Activated gamma-delta T cell treated with anti-CD3 and anti-CD28 coated beads, Interleukin-2, amount 50 U/mL, for 16 hours (primary cell): ENCODE data around the gene CTCFL.
"Not testable (repeated sequence)": the region's sequence is repeated elsewhere in the genome, so short reads cannot be mapped to it uniquely, and the experiment has no call there.

ENCODE experiments used
- DNase-seq: peaks from one replicate; pipeline ENCODE4 v3.0.0-alpha.2; 2020; ENCODE audit warnings: low read depth

CTCFL gene

DNA sequence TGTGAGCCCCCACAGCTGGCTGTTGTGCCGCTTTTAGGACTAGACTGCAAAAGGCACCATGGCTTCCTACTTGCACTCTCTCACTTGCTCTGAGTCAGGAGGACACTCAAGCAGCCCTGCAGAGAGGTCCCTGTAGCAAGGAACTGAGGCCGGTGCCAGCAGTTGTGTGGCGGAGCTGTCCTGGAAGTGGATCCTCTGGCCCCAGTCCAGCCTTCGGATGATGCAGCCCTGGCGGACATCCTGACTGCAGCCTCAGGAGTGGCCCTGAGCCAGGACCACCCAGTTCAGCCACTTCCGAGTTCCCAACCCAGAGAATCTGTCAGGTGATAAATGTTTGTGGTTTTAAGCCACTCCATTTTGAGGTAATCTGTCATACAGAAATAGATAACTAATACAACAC, 17.5 kb downstream of the CTCFL start:
- no peak for DNase-seq

DNA sequence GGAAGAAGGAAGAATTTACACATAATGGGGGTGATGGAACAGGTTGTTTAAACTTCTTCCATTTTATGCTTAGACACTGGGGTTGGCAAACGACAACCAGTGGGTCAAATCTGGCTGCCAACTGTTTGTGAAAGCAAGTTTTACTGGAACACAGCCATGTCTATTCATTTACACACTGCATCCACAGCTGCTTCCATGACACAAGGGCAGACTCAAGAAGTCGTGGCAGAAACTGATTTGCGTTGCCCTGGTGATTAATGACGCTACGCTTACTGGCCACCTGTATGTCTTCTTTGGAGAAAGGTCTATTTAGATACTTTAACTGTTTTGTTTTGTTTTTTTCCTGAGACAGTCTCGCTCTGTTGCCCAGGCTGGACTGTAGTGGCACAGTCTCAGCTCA, 19.0 kb downstream of the CTCFL start:
- no peak for DNase-seq

DNA sequence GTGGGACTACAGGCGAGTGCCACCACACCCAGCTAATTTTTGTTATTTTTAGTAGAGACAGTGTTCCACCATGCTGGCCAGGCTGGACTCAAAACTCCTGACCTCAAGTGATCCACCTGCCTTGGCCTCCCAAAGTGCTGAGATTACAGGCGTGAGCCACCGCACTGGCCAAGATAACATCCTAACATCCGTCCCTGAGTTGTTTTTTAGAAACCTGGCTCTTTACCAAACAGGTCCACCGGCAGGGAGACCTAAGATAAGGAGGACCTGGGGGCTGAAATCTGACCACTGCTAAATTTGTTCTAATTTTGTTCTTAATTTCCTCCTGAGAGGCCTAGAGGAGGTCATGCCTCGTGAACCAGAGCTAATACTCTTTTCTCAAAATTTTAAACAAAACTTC, 20.5 kb downstream of the CTCFL start:
- no peak for DNase-seq

DNA sequence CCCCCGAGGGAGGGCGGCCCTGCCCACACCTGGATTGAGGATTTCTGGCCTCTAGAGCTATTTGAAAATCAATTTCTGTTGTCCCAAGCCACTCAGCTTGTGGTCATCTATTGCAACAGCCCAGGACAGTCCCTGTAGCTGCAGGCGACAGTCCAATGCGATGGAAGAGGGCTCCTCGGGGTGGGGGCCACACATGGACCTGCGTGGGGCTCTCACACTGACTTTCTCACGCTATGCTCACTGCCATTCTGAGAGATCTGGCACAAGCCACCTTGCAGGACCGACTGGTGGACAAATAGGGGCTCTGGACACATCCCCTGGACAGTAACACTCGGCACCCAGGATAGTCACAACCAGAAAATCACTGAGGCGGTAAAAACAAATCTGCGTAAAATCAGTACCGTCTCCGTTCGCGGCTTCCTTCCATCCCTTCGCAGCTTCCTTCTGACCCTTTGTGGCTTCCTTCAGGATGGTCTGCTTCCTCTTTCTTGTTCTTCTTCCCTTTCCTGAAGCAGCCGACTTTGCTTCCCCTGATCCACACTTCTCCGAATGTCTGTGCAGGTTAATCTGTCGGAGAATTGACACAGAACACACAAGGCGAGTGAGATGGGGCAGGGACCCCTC, 21.8 kb downstream of the CTCFL start:
- DNase-seq = no peak

DNA sequence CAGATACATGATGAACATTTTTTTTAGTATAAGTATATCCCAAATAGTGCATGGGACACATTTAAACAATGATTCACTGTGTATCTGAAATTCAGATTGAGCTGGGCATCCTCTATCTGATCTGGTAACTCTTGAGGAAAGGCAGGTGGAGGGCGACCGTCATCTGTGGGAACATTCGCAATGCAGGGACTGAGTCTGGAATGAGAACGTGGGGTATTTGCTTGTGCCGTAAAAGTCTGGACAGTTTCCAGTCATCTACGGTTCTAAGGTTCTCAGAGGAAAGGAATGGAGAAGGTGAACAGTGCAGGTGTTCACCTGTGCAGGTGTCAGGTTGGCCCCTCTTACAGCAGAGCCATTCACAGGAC, 22.6 kb downstream of the CTCFL start:
- no peak for DNase-seq

DNA sequence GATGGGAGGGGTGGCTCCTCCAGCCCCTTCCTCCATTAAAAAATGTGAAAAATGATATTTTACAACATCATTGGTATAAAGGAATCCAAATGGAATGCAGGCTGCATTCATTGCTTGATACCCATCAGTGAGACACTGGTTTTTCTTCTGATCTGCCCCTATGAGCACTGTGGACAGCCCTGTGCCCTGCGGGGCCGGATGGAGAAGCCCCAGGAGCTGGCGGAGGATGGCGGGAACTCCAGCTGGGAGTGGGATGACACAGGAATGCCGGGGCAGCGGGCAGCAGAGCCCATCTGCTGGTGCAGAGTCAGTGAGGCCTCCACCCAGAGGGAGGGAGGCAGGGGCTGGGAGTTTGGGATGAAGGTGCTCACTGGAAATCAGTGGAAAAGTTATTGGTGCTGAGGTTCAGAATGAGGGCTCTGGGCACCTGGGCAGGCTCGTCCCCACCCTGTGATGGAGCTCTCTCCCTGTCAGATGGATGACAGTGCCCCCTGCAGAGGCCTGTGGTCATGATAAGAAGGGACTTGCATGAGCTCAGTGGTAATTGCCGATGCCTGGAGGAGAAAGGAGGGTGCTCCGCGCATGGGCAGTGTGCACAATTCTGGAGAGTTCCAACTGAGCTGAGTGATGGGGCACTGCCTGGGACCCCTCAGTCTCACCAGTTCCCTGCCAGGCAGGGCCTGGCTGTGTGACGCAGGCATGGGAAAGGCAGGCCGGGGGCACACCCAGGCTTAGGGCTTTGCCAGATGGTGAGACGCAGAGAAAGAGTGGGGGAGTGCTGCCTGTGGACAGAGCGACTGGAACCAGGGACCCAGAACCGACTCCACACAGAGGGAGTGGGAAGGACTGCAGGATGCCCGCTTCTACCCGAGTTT, 23.2 kb downstream of the CTCFL start:
- DNase-seq = no peak

DNA sequence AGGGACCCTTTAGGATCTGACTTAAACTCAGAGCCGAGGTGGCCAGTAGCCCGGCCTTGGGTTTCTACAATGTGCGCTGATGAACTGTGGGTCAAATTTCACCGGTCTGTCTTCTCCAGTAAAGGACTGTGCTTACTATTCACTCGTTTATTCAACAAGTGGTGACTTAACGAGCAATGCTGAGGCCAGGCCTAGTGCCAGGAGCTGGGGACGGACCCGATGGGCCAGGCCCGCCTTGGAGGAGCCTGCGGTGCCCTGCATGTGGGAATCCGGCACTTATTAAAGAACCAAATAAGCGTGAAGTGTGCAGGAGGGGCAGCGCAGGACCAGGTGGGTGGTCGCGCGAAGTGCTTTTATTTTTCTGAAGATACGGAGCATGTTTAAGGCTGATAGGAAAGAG, 24.0 kb downstream of the CTCFL start:
- DNase-seq = no peak

DNA sequence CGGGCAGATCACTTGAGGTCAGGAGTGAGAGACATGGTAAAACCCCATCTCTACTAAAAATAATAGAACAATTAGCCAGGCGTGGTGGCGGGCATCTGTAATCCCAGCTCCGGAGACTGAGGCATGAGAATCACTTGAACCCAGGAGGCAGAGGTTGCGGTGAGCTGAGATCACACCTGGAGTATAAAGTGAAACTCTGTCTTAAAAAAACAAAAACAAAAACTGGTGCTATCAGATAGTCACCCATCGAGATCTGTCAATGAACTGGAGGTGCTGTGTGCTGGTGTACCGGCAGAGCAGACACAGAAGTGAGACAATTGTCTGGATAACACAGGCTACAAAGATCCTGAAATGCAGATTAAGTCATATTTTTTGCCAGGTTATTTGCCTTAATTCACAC, 24.7 kb downstream of the CTCFL start:
- no peak for DNase-seq

DNA sequence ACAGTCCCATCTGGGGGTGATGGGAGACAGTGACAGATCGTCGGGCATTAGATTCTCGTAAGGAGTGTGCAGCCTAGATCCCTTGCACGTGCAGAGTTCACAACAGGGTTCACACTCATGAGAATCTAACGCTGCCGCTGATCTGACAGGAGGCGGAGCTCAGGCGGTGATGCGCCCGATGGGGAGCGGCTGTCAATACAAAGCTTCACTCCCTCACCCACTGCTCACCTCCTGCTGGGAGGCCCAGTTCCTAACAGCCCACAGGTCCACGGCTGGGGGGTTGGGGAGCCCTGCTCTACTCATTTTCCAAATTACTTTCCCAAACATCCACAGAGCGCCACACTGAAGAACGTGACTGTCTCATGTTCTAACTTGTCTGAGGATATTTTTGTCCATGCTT, 25.3 kb downstream of the CTCFL start:
- DNase-seq = no peak

DNA sequence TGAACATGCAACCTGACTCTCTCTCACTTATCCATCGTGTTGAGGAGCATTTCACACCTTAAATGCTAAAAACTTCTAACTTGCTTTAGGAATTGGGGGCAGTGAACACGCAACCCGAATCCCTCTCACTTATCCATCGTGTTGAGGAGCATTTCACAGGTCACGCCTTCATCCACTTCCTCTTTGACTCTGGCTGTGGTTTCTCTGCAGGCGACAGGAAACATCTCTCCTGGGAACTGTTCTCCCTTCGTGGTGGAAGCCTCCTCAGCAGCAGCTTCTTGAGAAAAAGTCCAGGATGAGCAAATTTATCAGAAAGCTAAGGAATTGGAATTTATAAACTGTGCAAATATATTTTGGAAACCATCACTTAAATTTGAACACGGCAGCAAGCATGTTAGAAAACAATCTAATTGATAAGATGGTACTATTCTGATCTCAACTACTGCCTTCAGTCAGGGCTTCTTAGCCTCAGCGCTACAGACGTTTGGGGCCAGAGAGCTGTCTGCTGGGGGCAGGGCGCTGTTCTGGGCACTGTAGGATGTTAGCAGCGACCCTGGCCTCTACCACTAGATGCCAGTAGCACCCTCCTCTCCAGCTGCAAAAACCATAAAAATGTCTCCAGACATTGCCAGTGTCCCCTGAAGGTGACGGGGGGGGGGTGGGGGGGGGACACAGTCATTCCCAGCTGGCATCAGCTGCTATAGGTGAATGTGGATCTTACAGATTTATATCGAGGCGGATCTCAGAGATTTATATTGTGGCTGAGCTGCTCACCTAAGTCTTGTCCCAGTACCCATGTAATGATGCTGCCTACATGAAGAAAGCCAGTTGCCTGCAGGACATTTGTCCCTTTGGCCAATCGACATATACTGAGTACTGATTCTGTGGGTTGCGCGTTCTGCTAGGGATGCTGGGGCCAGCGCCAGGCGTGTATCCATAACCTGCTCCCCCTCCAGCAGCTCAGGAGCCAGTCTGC, 26.2 kb downstream of the CTCFL start:
- DNase-seq = no peak

DNA sequence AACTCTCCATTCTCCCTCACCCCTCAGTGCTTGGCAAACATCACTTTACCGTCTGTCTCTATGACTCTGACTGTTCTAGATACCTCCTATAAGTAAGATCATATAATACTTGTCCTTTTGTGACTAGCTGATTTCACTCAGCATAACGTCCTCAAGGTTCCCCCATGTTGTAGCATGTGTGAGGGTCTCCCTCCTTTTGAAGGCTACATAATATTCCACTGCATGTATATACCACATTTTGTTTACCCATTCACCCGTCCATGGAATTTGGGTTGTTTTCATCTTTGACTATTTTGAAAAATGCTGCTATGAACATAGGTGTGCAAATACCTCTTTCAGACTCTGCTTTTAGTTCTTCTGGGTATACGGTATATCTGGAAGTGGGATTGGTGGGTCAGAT, 28.3 kb downstream of the CTCFL start:
- no peak for DNase-seq

DNA sequence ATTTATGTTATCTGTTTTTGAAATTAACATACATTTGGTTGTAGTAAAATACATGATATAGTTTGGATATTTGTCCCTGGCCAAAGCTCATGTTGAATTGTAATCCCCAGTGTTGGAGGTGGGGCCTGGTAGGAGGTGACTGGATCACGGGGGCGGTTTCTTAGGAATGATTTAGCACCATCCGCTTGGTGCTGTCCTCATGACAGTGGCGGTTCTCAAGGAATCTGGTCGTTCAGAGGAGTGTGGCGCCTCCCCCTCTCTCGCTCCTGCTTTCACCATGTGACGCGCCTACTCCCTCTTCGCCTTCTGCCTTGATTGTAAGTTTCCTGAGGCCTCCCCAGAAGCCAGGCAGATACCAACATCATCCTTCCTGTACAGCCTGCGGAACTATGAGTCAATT, 29.0 kb downstream of the CTCFL start:
- no peak for DNase-seq

DNA sequence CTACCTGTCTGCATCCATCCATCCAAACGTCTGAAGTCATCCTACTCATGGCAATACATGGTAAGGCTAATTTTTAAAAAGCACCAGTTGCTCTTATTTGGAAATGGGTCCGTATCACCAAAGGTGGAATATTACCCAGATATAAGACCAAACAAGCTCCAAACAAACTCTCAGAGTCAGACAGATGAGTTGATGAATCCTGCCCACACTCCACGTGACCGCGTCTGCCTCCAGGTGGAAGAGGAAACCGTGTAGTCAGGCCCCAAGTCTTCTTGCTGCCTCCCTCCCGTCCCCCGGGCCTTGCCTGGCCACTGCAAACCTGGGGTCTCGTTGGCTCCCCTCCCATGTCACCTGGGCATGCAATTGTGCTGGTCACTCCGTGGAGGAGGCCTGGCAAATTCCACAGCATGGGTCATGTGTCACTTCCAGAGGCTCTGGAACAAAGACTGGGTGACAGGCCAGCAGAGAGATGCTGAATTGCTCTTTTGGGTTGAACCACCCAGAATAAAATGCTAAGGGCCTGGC, 31.8 kb downstream of the CTCFL start:
- DNase-seq = no peak

DNA sequence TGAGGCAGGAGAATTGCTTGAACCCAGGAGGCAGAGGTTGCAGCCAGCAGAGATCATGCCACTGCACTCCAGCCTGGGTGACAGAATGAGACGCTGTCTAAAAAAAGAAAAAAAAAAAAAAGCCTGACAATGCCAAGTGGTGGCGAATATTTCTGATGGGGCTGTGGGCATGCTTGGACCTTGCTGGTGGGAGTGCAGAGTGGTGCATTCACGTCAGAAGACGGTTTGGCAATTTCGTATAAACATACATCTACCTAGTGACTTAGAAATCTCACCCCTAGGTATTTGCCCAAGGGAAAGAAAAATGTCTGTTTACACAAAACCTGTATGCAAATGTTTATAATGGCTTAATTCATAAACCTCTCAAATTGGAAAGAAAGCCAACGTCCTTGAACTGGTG, 33.6 kb downstream of the CTCFL start:
- no peak for DNase-seq

DNA sequence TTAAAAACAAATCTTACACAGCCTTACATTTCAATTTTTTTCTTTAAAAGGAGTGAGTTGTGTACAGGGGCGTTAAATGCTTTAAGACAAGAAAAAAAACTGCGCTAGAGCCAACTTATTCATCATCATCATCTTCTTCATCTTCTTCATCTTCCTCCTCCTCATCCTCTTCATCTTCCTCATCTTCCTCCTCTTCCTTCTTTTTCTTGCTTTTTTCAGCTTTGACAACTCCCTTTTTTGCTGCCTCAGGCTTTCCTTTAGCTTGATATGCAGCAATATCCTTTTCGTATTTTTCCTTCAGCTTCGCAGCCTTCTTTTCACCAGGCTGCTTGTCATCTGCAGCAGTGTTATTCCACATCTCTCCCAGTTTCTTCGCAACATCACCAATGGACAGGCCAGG, 36.7 kb downstream of the CTCFL start:
- DNase-seq = not testable (repeated sequence)

DNA sequence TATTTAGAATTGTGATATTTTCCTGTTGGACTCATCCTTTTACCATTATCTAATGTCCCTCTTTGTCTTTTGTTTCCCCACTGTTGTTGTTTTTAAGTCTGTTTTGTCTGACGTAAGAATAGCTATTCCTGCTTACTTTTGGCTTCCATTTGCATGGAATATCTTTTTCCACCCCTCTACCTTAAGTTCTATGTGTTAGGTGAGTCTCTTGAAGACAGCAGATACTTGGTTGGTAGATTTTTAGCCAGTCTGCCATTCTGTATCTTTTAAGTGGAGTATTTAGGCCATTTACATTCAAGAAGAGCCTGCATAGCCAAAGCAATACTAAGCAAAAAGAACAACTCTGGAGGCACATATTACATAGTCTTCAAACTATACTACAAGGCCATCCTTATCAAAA, 39.2 kb downstream of the CTCFL start:
- no peak for DNase-seq

DNA sequence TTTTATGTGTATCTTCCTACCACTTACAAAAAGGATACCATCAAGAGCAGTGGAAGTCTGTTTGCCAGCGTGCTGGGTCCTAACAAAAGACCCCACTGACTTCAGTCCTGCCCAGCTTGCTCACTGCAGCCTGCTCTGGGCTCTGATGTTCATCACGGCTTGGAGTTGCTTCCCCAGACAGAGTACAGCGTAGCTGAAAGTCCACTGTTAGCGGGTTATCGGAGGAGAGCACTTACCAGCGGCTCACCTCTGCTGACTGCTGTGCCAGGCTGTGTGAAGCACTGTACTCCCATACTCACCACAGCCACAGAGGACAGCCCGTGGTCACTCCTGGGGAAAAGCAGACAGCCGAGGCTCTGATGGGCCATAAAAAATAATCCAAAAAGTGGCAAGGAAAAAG, 40.2 kb downstream of the CTCFL start:
- DNase-seq = no peak

DNA sequence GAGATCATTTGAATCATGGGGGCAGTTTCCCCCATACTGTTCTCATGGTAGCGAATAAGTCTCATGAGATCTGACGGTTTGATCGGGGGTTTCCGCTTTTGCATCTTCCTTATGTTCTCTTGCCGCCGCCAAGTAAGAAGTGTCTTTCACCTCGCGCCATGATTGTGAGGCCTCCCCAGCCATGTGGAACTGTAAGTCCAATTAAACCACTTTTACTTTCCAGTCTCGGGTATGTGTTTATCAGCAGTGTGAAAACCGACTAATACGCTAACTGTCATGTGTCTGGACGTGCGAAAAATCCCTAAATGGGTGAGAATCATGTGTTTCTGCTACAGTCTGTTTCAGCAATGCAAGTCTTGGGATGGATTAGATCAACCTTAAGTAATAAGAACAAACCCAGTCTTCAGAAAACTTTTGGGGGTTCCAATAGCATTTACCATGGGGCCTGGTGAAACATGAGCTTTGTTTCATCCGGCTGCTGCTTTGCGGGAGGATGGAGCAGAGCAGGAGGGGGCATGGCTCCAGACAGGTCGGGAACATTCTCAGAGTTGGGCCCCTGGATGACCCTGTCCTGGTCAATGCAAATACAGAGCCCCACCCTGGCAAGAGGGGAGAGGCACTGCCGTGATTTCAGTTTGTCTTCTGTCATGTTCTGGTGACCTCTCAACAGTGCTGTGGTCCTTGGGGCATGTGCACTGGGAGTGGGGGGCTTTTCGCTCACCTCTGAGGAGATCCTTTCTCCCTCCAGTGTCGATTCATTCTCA, 41.5 kb downstream of the CTCFL start:
- no peak for DNase-seq

DNA sequence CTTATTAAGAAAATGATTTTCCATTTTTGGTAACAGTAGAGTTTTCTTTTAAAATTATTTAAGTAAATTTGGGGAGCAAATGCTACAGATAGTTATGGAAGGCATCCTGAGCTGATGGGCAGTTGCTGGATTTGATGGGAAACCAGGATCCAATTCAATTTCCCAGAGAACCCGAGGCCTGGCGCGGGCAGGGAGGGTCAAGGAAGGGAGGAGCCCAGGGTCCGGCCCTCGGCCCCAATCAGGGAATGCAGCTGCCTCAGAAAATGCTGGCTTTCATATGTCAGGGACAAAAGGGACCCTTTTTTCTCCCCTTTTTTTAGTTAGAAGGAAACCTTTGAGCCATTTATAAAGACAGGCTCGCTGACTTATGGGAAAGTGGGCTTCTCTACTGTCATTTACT, 42.1 kb downstream of the CTCFL start:
- no peak for DNase-seq

DNA sequence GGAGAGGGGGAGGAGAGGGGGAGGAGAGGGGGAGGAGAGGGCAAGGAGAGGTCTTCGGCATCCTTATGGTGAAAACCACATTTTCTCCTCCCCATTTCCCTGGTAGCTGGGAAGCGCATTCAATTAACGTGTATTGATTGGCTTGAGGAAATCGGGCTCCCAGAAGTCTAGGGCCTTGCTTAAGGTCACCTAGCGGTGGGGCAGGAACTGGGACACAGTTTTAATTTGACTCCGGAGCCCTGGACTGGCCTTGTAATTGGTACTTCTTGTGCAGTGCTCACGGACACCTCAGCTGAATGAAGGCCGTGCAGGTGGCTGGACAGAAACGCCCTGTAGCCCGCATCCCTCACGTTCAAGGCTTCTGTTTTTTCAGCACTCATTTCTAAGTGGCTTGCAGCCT, 42.8 kb downstream of the CTCFL start:
- DNase-seq = no peak

DNA sequence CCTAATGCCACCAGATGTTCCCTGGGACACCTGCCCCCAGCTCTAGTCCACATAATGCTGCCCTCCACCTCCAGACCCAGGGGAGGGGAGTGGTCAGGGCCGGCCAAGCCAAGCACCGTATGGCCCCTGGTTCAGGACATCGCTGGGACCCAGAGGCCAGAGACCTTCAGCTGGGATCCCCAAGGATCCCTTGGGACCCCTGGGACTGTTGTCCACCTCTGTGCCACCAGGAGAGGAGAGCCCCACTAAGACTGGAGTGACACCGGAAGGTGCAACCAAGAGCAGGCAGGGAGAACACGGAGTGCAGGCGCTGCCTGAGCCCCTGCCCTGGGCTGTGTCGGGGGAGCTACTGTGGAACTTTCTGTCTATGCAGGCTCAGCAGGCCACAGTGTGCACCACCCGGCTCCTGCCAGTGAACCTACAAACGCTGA, 43.6 kb downstream of the CTCFL start:
- DNase-seq = no peak
